Body of pancreas (tissue), 4 donors: ENCODE measurements around the gene LPCAT3. TPM values are rescaled to one million over a fixed set of nuclear protein-coding genes. Genes with fewer than 3 reads are reported as not detected.
A peak's percentile ranks its signal among the peaks of the same experiment; 100 is the strongest.

ENCODE experiments used
- ATAC-seq: fragments of 150-250 bp; one replicate; pipeline ENCODE4 v1.9.1; 2016
- DNase-seq, 4 donors: peaks; one replicate each; pipeline ENCODE4 v3.0.0-alpha.2; 2019
- H3K27ac ChIP-seq, 4 donors: fragments of 200-600 bp; sonication (generic); 1 replicate in 3 of 4; 2 replicates in 1 of 4; pipeline versions ENCODE4 v1.5.1 to v1.6.1; 2016 to 2019; ENCODE audit warnings: mild to moderate bottlenecking in 1 of 4, mixed read lengths in 1 of 4, moderate library complexity in 1 of 4
- H3K27me3 ChIP-seq, 2 donors: fragments of 200-600 bp; sonication (generic); one replicate each; pipeline ENCODE4 v1.6.0; 2016; ENCODE audit warnings: mild to moderate bottlenecking in 1 of 2
- H3K36me3 ChIP-seq, 2 donors: fragments of 200-600 bp; sonication (generic); replicated peaks in 1 of 2; 2 replicates each; pipeline ENCODE4 v1.5.1; 2016; ENCODE audit warnings: low read depth in 2 of 2; ENCODE audit not compliant: insufficient read depth in 1 of 2
- H3K4me1 ChIP-seq: fragments of 200-600 bp; sonication (generic); one replicate; pipeline ENCODE4 v1.6.0; 2016
- H3K4me3 ChIP-seq, 2 donors: fragments of 200-600 bp; sonication (generic); 1 replicate in 1 of 2; 2 replicates in 1 of 2; pipeline ENCODE4 v1.5.1; 2016 to 2019
- H3K9me3 ChIP-seq, 3 donors: fragments of 200-600 bp; sonication (generic); 1 replicate in 2 of 3; 2 replicates in 1 of 3; pipeline ENCODE4 v1.5.1; 2016
- POLR2A ChIP-seq, 3 donors: fragments of 450-650 bp; IDR thresholded peaks; one replicate each; pipeline ENCODE4 v1.6.1; 2016; ENCODE audit warnings: antibody characterized with exemption in 3 of 3, mild to moderate bottlenecking in 2 of 3
- WGBS, 2 donors: methylation state at CpG; one replicate each; pipeline ENCODE4 v1.1.5; 2017; 5-methylcytosine and 5-hydroxymethylcytosine counted together
- intact Hi-C: fragments of 100-400 bp; cut with DNase I; formaldehyde crosslinking; loops from one replicate; pipeline ENCODE4 v1.15.1; 2023
- total RNA-seq, 2 donors: library from RNA; depleted of rRNA; stranded (reverse); fragments of >200 nt; gene quantifications; one replicate each; pipeline ENCODE4 v1.1.0, GENCODE V29; 2016
- TF ChIP-seq, protein P1 (sequence below), 7 experiments: fragments of 450-650 bp in 4 of 7; fragments of 200-600 bp in 3 of 7; sonication (generic) in 3 of 7; IDR thresholded peaks; one replicate each; pipeline ENCODE4 v1.5.1; 2016 to 2019; ENCODE audit warnings: antibody characterized with exemption in 7 of 7

LPCAT3 gene
- total RNA-seq, 2 donors from 2014 or later = 21.5 to 39.6 TPM

GRCh38 chr12:7047306-7047705 is 29.0 kb upstream of the LPCAT3 start:
- no peaks in the 10 kb centered on the region for H3K36me3 ChIP-seq
- no peaks in the 10 kb centered on the region for H3K9me3 ChIP-seq
- H3K27me3 ChIP-seq = no peaks in the 10 kb centered on the region
- ATAC-seq (no peak), DNase-seq (no peak)
- TF ChIP-seq POLR2A (IDR thresholded peaks at IDR 0.05) = no peak
- TF ChIP-seq, protein P1, sequence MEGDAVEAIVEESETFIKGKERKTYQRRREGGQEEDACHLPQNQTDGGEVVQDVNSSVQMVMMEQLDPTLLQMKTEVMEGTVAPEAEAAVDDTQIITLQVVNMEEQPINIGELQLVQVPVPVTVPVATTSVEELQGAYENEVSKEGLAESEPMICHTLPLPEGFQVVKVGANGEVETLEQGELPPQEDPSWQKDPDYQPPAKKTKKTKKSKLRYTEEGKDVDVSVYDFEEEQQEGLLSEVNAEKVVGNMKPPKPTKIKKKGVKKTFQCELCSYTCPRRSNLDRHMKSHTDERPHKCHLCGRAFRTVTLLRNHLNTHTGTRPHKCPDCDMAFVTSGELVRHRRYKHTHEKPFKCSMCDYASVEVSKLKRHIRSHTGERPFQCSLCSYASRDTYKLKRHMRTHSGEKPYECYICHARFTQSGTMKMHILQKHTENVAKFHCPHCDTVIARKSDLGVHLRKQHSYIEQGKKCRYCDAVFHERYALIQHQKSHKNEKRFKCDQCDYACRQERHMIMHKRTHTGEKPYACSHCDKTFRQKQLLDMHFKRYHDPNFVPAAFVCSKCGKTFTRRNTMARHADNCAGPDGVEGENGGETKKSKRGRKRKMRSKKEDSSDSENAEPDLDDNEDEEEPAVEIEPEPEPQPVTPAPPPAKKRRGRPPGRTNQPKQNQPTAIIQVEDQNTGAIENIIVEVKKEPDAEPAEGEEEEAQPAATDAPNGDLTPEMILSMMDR (IDR thresholded peaks at IDR 0.05) = no peak
- H3K4me3 ChIP-seq = no peak overlapping the region
- no peaks in the 10 kb centered on the region for H3K4me1 ChIP-seq
- 43 to 56% methylated on average over 5 of the region's 5 CpGs for WGBS, 2 donors
- no peak overlapping the region for H3K27ac ChIP-seq
- intact Hi-C loops = loop anchor here (10.0 kb wide), 1 partner anchor 67 kb away; no protein-coding TSS in a partner anchor

GRCh38 chr12:7046383-7047105 is 28.3 kb upstream of the LPCAT3 start:
- H3K9me3 ChIP-seq = no peaks in the 10 kb centered on the region
- H3K27ac ChIP-seq = no peak overlapping the region
- no peak for TF ChIP-seq POLR2A (IDR thresholded peaks at IDR 0.05)
- TF ChIP-seq, protein P1 (IDR thresholded peaks at IDR 0.05) = no peak
- no peaks in the 10 kb centered on the region for H3K27me3 ChIP-seq
- no peaks in the 10 kb centered on the region for H3K4me1 ChIP-seq
- WGBS, 2 donors = 65 to 80% methylated on average over 4 to 5 of the region's 5 CpGs
- ATAC-seq (no peak), DNase-seq (no peak)
- H3K36me3 ChIP-seq = no peaks in the 10 kb centered on the region
- no peak overlapping the region for H3K4me3 ChIP-seq
- intact Hi-C loops = loop anchor here (10.0 kb wide), 1 partner anchor 68 kb away; no protein-coding TSS in a partner anchor

GRCh38 chr12:7045913-7046312 is 27.6 kb upstream of the LPCAT3 start:
- DNase-seq = no peak
- 77% methylated on average over 9 of the region's 9 CpGs for WGBS, 2 donors
- TF ChIP-seq POLR2A (IDR thresholded peaks at IDR 0.05) = no peak
- TF ChIP-seq, protein P1 (IDR thresholded peaks at IDR 0.05) = no peak
- Histone ChIP-seq H3K9me3 (no peaks in the 10 kb centered on the region), H3K27ac (no peak overlapping the region), H3K4me1 (no peaks in the 10 kb centered on the region), H3K36me3 (no peaks in the 10 kb centered on the region), H3K4me3 (no peak overlapping the region), H3K27me3 (no peaks in the 10 kb centered on the region)
- ATAC-seq = no peak
- intact Hi-C loops = loop anchor here (10.0 kb wide), 1 partner anchor 69 kb away; no protein-coding TSS in a partner anchor

GRCh38 chr12:7042842-7043241 is 24.6 kb upstream of the LPCAT3 start:
- Histone ChIP-seq H3K27ac (no peak overlapping the region), H3K9me3 (no peaks in the 10 kb centered on the region), H3K36me3 (no peaks in the 10 kb centered on the region), H3K4me1 (no peaks in the 10 kb centered on the region), H3K27me3 (no peaks in the 10 kb centered on the region), H3K4me3 (no peak overlapping the region)
- WGBS, 2 donors = 22 to 25% methylated on average over 6 of the region's 6 CpGs
- ATAC-seq (peak; percentile 97), DNase-seq (no peak)
- TF ChIP-seq, protein P1 (IDR thresholded peaks at IDR 0.05) = peak; percentile 17 to 80 (median 70)
- no peak for TF ChIP-seq POLR2A (IDR thresholded peaks at IDR 0.05)
- intact Hi-C loops = loop anchor here (10.0 kb wide), 1 partner anchor 72 kb away; no protein-coding TSS in a partner anchor

GRCh38 chr12:7039403-7039802 is 21.1 kb upstream of the LPCAT3 start:
- DNase-seq = no peak
- 69 to 71% methylated on average over 10 of the region's 10 CpGs for WGBS, 2 donors
- Histone ChIP-seq H3K27me3 (no peaks in the 10 kb centered on the region), H3K36me3 (no peaks in the 10 kb centered on the region), H3K4me3 (no peak overlapping the region), H3K4me1 (no peaks in the 10 kb centered on the region), H3K27ac (no peak overlapping the region), H3K9me3 (no peaks in the 10 kb centered on the region)
- ATAC-seq = no peak
- intact Hi-C loops = no loop called here
- TF ChIP-seq POLR2A (IDR thresholded peaks at IDR 0.05) = no peak
- TF ChIP-seq, protein P1 (IDR thresholded peaks at IDR 0.05) = no peak
